Midbrain (tissue), 1 donor: ENCODE measurements around the gene DIS3L2.

Experiments
- DNase-seq: peaks from one replicate; lab custom pipeline; 2025; lab: John Stamatoyannopoulos, UW

The DIS3L2 gene

GRCh38 chr2:232229911-232230310 is 268.4 kb downstream of the DIS3L2 start:
- DNase-seq: no peak

- DNase-seq: no peak
These were observed 269.0 kb downstream of the DIS3L2 start for GRCh38 chr2:232230560-232230959.

GRCh38 chr2:232231554-232231953 is 270.0 kb downstream of the DIS3L2 start:
- no peak for DNase-seq

- DNase-seq: no peak
These were observed 271.4 kb downstream of the DIS3L2 start for GRCh38 chr2:232232915-232233314.

GRCh38 chr2:232234922-232235615 is 273.6 kb downstream of the DIS3L2 start:
- DNase-seq: no peak

- no peak for DNase-seq
These were observed 274.2 kb downstream of the DIS3L2 start for GRCh38 chr2:232235716-232236115.

- DNase-seq: no peak
These were observed 274.7 kb downstream of the DIS3L2 start for GRCh38 chr2:232236200-232236599.

GRCh38 chr2:232237464-232237863 is 276.0 kb downstream of the DIS3L2 start:
- DNase-seq: no peak

- no peak for DNase-seq
These were observed 276.6 kb downstream of the DIS3L2 start for GRCh38 chr2:232238108-232238507.

- no peak for DNase-seq
These were observed 277.1 kb downstream of the DIS3L2 start for GRCh38 chr2:232238596-232238995.

- DNase-seq: no peak
These were observed 278.6 kb downstream of the DIS3L2 start for GRCh38 chr2:232239951-232240681.

- DNase-seq: peak; percentile 36
These were observed 279.4 kb downstream of the DIS3L2 start for GRCh38 chr2:232240906-232241305.

GRCh38 chr2:232242316-232242715 is 280.8 kb downstream of the DIS3L2 start:
- DNase-seq: no peak

- no peak for DNase-seq
These were observed 283.6 kb downstream of the DIS3L2 start for GRCh38 chr2:232245111-232245510.

GRCh38 chr2:232246245-232246644 is 284.7 kb downstream of the DIS3L2 start:
- no peak for DNase-seq

GRCh38 chr2:232249096-232249495 is 287.6 kb downstream of the DIS3L2 start:
- DNase-seq: no peak

- no peak for DNase-seq
These were observed 289.0 kb downstream of the DIS3L2 start for GRCh38 chr2:232250246-232251175.

GRCh38 chr2:232255033-232255432 is 293.5 kb downstream of the DIS3L2 start:
- no peak for DNase-seq

GRCh38 chr2:232260075-232260474 is 298.6 kb downstream of the DIS3L2 start:
- no peak for DNase-seq

GRCh38 chr2:232261776-232262175 is 300.3 kb downstream of the DIS3L2 start:
- DNase-seq: no peak

- no peak for DNase-seq
These were observed 301.8 kb downstream of the DIS3L2 start for GRCh38 chr2:232263295-232263694.

- DNase-seq: no peak
These were observed 302.6 kb downstream of the DIS3L2 start for GRCh38 chr2:232264081-232264480.
